Mononuclear cell (primary cell): ENCODE results near the gene AAK1. TPM values are rescaled to one million over a fixed set of nuclear protein-coding genes. Genes with fewer than 3 reads are reported as not detected.
"Not testable (repeated sequence)": the region's sequence is repeated elsewhere in the genome, so short reads cannot be mapped to it uniquely, and the experiment has no call there.

Source experiments
- H3K27me3 ChIP-seq: 2 replicates; pipeline ENCODE4 v1.6.0; 2011; ENCODE audit warnings: low read length, control low read depth; ENCODE audit not compliant: insufficient read depth
- H3K4me1 ChIP-seq: 2 replicates; pipeline ENCODE4 v1.5.1; 2011; ENCODE audit warnings: mild to moderate bottlenecking, low read length, control low read depth; ENCODE audit not compliant: insufficient read depth
- H3K4me3 ChIP-seq: 2 replicates; pipeline ENCODE4 v1.5.1; 2011; ENCODE audit warnings: mild to moderate bottlenecking, low read length, moderate library complexity
- H3K9me3 ChIP-seq: 2 replicates; pipeline ENCODE4 v1.5.1; 2011; ENCODE audit warnings: low read depth, mild to moderate bottlenecking, control low read depth, low read length
- total RNA-seq: library from RNA; depleted of rRNA; stranded (reverse); fragments of >200 nt; gene quantifications from one replicate; pipeline ENCODE4 v1.2.3, GENCODE V29; 2012

AAK1 gene
- total RNA-seq, 1 donor = 118 TPM

DNA sequence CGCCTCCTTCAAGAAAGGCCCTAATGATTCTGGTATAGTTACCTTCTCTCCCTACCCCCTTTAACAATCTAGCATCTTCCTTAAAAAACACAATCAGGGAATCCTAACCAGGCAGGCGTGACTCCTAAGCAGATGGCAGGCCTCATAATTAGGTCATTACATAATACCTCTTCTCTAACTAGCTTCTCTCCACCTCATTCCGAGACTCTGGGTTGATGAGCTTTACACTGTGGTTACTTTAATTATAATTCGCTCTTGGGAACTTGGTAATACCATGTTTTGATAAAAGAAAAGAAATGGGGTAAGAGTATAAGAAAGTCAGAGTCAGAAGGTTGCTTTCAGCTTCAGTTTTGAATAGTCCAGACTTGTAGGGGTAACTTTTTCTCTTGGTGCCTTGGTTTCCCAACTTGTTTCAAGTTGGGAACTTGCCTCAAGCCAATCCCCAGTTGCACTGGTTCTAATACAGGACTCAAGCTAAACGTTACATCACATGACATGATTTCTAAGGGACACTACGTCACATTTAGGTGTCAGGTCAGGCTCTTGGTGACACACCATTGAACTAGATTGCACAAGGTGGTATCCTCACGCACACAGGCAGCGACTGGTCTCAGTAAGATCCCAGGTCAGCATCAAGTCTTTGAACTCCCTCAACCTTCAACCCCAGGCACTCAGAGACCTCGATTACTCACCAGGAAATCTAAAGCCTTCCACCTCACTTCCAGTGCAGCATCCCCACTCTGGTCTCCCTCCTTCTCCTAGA is 59.2 kb downstream of the AAK1 start:
- H3K27me3 ChIP-seq = no peaks in the 10 kb centered on the region
- H3K4me1 ChIP-seq = peaks cover 71% of the 10 kb centered on the region
- no peaks in the 10 kb centered on the region for H3K9me3 ChIP-seq
- H3K4me3 ChIP-seq = no peak overlapping the region

DNA sequence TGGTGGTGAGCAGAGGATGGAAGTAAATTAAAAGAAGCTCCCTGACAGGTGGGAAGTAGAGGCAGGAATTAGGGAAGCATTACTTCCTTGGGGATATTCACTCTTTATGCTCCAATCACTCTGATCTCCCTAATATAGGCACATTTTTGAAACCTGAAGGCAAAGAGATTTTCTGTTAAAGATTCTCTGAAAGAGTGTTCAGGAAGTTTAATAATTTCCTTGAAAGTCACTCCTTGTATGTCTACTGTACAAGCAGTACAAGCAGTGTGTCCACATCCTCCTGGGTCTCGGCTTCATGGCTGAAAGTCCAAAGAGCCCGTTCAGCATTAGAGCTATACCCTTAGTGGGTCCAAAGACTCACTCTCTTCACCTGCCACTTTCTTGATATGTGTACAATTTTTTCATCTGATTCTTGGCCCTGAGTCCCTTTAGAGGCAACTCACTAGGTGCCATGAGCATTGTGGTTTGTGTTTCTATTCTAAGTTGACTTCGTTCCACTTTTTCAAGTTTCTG is 60.2 kb downstream of the AAK1 start:
- Histone ChIP-seq H3K9me3 (no peaks in the 10 kb centered on the region), H3K4me1 (peaks cover 72% of the 10 kb centered on the region), H3K27me3 (no peaks in the 10 kb centered on the region), H3K4me3 (no peak overlapping the region)

DNA sequence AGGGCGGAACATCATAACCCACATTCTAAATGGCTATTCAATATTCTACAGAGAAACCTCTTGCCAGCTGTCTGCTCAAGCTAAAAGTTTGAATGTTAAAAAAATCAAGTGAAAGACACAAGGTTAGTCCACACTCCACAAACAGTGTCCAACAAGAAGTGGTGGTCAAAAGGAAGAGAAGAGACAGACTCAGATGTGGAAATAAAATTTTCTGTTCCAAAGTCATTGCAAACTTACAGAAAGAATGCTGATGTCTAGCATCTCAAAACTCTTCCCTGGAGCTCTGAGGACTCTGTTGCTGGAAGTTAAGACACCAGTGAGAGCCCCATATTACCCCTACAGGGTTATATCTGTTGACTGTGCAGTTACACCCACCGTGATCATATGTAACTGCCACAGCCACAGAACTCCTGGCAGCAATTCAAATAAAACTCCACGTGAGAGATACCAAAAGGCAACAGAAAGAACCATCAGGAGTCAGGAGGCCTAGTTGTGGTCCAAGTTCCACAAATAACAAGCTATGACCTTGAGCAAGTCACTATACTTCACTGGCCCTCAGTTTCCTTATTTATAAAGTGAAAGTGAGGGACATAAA is 60.9 kb downstream of the AAK1 start:
- no peaks in the 10 kb centered on the region for H3K27me3 ChIP-seq
- peaks cover 79% of the 10 kb centered on the region for H3K4me1 ChIP-seq
- H3K9me3 ChIP-seq = no peaks in the 10 kb centered on the region
- H3K4me3 ChIP-seq = no peak overlapping the region

DNA sequence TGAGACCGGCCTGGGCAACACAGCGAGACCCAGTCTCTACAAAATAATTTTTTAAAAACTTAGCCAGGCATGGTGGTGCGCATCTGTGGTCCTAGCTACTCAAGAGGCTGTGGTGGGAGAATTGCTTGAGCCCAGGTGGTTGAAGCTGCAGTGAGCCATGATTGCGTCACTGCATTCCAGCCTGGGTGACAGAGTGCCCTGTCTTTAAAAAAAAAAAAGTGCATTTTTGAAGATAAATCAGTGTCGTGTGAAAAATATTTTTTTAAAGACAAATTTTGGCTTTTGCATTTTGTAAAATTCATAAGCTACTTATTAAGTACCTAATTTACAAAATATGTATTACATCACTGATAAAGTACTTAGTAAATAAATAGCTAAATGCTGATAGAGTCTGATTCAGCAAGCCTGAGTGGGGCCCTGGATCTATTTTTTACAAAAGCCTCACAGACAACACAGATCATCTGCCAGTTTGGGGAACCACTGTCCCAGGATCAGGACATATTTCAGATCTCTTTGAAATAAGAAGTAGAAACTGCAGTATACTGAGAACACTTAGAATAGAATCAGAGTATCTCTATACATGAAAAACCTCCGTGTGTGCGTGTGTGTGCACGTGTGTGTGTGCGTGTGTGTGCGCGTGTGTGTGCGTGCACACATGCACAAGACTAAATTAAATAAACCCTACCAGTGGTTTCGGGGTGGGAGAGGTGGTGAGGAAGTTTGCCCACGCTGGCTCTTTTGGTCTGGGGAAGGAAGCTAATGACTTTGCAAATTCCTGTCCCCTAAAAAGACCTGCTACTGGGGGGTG is 61.6 kb downstream of the AAK1 start:
- H3K27me3 ChIP-seq = no peaks in the 10 kb centered on the region
- no peak overlapping the region for H3K4me3 ChIP-seq
- H3K9me3 ChIP-seq = no peaks in the 10 kb centered on the region
- peaks cover 86% of the 10 kb centered on the region for H3K4me1 ChIP-seq

DNA sequence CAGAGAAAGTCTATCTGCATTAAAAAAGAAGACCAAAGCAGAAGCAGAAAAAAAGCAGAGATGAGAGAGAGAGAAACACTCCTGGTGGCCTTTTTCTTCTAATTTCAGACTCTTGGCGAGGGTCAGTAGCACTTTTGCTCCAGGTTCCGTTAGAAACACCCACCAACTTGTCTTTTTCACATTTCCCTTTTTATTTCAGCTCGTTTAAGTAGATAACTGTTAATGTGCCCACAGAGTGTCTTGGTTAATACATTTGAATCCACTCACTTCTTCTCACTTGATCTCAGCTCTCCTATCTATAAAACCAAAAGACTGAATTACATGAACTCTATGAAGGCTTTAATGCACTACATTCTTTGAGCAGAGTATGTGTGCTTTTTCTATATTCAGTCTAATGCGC is 63.1 kb downstream of the AAK1 start:
- no peaks in the 10 kb centered on the region for H3K27me3 ChIP-seq
- H3K9me3 ChIP-seq = no peaks in the 10 kb centered on the region
- peaks cover 90% of the 10 kb centered on the region for H3K4me1 ChIP-seq
- H3K4me3 ChIP-seq = no peak overlapping the region

DNA sequence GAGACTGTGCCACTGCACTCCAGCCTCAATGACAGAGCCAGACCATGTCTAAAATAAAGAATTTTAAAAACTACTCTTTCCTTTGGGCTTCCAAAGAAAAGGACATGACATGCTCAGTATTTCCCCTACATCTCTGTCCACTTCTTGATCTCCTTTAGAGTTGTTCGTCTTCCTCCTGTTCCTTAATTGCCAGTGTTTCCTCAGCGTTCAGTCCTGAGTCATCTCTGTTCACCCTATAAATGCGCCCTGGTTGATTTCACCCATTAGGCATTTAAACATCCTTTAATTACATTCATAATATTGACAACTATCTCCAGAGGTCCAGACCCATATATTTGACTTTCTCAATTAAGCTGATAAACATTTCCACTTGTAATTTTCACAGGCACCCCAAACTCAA is 64.0 kb downstream of the AAK1 start:
- no peak overlapping the region for H3K4me3 ChIP-seq
- H3K4me1 ChIP-seq = peaks cover 87% of the 10 kb centered on the region
- H3K27me3 ChIP-seq = no peaks in the 10 kb centered on the region
- no peaks in the 10 kb centered on the region for H3K9me3 ChIP-seq

DNA sequence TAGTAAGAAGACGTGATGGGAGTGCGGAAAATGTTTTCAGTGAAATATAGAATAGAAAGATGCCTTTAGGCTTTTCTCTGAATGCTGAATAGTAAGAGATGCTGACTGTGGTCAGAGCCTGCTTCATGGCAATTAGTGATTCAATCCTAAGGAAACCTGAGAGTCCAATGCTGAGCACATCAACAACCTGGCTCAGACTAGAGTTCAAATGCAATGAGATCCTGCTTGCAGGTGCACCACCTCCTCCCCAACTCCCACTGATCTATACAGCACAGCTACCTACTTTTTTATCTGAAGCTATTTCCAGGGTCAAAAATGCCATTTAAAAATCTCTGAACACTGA is 65.4 kb downstream of the AAK1 start:
- peaks cover 74% of the 10 kb centered on the region for H3K4me1 ChIP-seq
- H3K4me3 ChIP-seq = no peak overlapping the region
- no peaks in the 10 kb centered on the region for H3K27me3 ChIP-seq
- H3K9me3 ChIP-seq = no peaks in the 10 kb centered on the region

DNA sequence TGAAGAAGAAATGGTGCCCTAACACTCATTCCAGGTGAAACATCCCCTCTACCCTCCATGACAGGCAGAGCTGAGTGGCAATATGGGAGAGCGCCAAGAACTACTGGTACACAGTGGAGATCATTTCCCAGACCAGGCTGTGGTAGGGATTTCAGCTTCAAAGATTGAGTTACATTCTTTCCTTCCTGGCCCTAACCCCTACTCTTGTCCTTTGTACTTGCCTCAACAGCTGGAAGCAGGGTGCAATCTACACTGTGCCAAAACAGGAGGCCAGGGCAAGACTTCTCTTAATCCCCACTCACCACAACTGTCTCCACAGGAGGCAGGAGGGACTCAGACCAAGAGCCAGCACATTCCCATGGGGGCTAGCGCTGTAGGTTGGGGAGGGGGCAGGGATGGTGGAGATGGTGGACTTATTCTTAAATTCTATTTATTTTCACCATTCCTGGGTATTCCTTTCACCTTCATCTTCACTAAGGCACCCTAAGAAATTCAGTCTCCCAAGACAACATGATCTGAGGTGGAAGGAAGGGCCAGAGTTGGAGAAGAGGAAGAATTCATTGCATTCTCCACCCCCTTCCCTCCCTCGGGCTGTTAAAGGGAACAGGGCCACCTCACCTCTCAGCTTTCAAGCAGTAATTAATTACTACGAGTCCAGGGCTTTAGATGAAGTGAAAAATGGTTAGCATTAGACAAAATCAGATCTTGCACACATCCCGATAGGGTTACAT is 65.9 kb downstream of the AAK1 start:
- H3K4me1 ChIP-seq = peaks cover 73% of the 10 kb centered on the region

DNA sequence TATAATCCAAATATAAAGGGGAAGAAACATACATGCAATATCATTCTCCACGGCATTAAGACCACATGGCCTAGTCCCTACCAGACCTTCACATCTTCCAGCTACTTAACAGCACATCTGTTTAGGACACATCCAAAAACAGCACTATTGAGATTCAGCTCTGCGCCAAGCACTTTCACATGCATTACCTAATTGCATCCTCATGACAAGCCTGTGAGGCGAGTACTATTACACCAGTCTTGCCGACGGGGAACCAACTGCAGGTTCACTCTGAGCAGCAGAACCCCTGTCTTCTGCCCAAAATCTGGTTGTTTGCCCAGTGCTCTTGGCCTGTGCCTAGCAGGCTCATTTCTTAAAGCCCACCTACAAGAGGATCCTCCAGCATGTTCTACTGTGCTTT is 66.7 kb downstream of the AAK1 start:
- Histone ChIP-seq H3K27me3 (no peaks in the 10 kb centered on the region), H3K9me3 (no peaks in the 10 kb centered on the region), H3K4me1 (peaks cover 73% of the 10 kb centered on the region), H3K4me3 (no peak overlapping the region)

More for the DNA sequence above, 65.9 kb downstream of the AAK1 start:
- H3K4me3 ChIP-seq = no peak overlapping the region
- H3K9me3 ChIP-seq = no peaks in the 10 kb centered on the region
- H3K27me3 ChIP-seq = no peaks in the 10 kb centered on the region

DNA sequence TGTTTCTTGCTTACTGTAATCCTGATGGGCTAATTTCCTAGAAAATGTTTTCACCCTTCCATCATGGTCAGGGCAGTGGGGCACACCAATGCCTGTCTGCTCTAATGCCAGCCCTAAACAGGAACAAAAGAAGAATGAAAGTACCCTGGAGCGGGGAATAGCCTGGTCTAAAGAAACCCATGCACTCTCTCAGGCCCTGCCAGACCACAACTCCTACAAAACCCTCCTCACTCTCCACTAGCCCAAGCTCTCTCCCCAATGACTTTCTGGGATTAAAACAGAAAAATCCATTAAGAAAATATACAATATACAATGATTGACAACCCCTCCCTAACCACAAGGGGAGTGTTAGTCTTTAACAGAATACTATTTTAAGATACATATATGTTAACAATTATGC is 67.6 kb downstream of the AAK1 start:
- H3K4me3 ChIP-seq = no peak overlapping the region
- peaks cover 67% of the 10 kb centered on the region for H3K4me1 ChIP-seq
- no peaks in the 10 kb centered on the region for H3K9me3 ChIP-seq

DNA sequence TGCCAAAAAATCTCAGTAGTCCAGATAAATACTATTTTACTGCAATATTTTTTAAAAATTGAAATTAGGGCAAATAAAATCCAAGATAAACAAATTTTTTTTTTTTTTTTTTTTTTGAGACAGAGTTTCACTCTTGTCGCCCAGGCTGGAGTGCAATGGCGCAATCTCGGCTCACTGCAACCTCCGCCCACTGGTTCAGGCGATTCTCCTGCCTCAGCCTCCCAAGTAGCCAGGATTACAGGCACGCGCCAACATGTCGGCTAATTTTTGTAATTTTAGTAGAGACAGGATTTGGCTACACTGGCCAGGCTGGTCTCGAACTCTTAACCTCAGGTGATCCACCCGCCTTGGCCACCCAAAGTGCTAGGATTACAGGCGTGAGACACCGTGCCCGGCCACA is 68.2 kb downstream of the AAK1 start:
- peaks cover 63% of the 10 kb centered on the region for H3K4me1 ChIP-seq
- H3K9me3 ChIP-seq, H3K4me3 ChIP-seq, H3K27me3 ChIP-seq: not testable (repeated sequence)

More for the DNA sequence above, 67.6 kb downstream of the AAK1 start:
- no peaks in the 10 kb centered on the region for H3K27me3 ChIP-seq

DNA sequence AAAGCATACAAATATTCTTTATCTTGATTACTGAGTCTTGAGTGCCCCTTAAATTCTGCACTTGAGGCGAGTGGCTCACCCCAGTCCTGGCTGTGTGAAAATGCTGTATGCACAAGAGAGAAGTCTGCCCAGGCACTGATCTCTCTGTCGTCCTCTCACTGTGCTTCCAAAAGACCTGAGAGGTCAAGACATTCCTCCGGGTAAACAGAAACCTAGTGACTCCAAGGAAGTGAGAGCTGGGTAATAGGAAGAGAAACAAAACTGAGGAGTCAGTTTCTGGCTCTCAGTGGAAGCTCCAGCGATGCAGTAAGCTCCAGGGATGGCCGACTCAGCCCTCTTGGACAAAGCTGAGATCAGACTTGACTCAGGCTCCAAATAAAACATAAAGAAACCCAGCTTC is 70.9 kb downstream of the AAK1 start:
- Histone ChIP-seq H3K27me3 (no peaks in the 10 kb centered on the region), H3K9me3 (no peaks in the 10 kb centered on the region), H3K4me3 (no peak overlapping the region), H3K4me1 (peaks cover 38% of the 10 kb centered on the region)

DNA sequence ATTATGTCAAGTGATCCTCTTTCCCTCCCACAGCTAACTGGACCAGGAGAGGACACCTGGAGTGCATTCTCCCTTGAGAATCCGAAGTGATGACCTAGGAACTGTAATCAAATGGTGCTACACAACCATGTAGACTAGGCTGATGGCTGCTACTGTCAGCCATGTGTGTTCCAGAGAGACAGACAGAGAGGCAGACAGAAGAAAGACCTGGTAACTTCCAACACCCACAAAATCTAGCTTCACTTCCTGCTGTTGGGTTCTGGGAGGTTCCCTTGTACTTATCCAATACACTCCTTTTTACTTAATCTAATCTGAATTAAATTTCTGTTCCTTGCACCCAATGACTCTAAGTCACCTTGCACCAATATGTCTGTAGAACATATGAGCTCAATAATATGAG is 72.3 kb downstream of the AAK1 start:
- Histone ChIP-seq H3K9me3 (no peaks in the 10 kb centered on the region), H3K27me3 (no peaks in the 10 kb centered on the region), H3K4me1 (peaks cover 29% of the 10 kb centered on the region), H3K4me3 (no peak overlapping the region)

DNA sequence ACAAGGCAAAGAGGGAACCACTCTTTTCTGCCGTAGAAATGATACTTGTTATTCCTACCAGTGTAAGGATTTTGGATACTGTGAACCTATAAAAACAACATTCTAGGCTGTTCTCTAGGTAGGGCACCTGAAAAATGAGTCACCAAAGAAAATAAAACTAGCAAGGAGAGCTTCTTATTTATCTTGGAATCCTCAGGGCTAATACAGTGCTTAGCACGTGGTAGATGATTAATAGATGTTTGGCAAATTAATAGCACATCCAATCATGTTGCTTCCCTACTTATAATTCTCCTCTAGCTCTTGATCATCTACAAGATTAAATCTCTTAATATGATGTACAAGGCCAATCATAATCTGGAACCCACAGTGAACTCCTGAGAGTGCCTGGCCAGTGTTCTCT is 73.1 kb downstream of the AAK1 start:
- H3K4me1 ChIP-seq = peaks cover 23% of the 10 kb centered on the region

DNA sequence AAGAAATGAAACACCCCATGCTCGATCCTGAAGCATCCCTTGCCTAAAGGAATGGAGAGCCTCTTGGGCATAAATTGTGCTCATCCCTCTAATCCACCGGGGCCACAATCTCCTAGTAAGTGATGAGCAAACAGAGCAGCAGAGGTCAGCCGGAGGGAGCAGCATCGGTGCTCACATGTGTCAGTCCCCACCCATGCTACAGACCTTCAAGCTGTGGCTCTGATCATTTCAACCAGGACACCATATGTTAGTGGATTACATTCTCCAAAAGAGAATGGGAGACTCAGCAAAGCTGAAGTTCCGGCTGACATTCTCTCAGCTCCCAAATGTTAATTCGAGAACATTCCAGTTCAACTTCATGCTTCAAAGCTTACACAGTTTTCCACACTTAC is 75.6 kb downstream of the AAK1 start:
- no peak overlapping the region for H3K4me3 ChIP-seq
- no peaks in the 10 kb centered on the region for H3K9me3 ChIP-seq
- peaks cover 33% of the 10 kb centered on the region for H3K4me1 ChIP-seq
- no peaks in the 10 kb centered on the region for H3K27me3 ChIP-seq

More for the DNA sequence above, 73.1 kb downstream of the AAK1 start:
- Histone ChIP-seq H3K27me3 (no peaks in the 10 kb centered on the region), H3K9me3 (no peaks in the 10 kb centered on the region), H3K4me3 (no peak overlapping the region)
